HG03196 (cell line): ENCODE data around the gene ABI3BP.
A peak's percentile ranks its signal among the peaks of the same experiment; 100 is the strongest.
"Not testable (repeated sequence)": the region's sequence is repeated elsewhere in the genome, so short reads cannot be mapped to it uniquely, and the experiment has no call there.

Experiments used
- ATAC-seq: cut with Tn5 transposase; IDR thresholded peaks from one replicate; pipeline ENCODE4 v1.9.1; 2021; ENCODE audit not compliant: unreplicated experiment

The ABI3BP gene

DNA sequence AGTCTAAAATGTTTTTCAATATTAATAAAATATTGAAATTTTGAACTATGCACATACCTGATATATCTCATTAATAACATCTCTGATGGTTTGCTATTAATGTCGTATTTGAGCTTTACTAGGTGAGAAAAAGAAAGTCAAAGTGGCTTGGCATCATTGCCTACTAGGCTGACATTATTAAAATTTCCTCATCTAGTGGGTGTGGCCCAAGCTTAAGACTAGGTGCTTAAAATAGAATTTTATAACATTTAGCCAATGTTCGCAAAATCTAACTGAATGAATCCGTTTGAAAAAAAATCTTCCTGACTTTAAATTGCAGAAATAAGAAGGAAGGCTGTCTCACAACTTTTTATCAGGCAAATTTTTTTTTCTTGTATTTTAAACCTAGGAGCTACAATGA lies 46.1 kb downstream of the ABI3BP start:
- ATAC-seq = no peak

DNA sequence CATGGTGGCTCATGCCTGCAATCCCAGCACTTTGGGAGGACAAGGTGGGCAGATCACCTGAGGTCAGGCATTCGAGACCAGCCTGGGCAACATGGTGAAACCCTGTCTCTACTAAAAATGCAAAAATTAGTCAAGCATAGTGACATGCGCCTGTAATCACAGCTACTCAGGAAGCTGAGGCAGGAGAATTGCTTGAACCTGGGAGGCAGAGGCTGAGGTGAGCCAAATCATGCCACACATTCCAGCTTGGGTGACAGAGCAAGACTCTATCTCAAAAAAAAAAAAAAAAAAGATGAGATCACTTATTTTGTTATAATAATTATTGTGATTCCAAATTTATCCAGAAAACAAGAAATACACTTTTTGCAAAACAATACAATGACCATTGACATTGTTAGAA lies 47.1 kb downstream of the ABI3BP start:
- ATAC-seq = not testable (repeated sequence)

DNA sequence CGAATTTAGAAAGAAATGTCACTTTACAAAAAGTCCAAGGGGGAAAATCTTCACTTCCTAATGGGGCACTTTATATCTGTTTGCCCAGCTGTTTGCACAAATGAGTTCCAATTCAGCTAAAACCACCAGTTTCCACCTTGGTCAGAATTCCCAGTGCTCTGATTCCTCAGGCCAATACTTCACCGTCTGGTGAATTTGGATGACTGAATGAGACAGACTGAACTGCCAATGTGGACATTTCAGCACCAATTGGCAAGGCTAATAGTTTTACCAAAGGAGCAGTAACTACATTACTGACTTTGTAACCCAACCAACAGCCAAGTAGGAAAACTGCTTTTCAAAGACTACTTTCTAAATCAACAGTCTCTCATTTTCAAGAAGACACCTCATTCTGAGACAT lies 51.8 kb downstream of the ABI3BP start:
- no peak for ATAC-seq

DNA sequence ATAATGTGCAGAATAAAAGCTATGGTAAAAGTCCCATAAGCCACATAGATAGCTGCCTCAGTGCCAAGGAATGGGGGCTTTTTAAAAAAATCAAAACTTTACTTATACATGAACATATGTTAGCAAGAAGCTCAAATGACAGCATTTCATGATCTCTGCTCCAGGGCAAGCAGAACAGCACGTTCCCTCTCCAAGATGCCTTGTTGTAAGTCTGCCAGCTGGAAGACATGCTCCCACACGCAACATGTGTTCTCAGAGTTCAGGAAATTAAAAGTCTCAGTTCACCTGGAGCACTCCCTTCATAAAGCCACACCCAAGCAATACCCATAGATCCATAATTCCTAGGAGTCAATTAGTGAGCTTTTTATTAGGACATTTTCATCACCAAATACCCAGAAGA lies 52.2 kb downstream of the ABI3BP start:
- ATAC-seq = no peak

DNA sequence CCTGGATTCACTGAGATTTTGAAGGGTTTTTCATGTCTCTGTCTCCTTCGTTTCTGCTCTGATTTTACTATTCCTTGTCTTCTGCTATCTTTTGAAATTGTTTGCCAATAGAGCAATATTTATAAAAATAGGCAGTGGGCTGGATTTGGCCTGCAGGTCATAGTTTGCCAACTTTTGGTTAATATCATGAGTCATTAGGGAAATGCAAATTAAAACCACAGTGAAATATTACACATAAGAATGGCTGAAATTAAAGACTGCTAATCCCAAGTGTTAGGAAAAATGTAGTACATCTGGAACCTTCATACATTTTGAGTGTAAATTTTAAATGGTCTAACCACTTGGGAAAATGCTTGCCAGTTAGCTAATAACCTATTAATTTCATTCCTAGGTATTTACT lies 56.3 kb downstream of the ABI3BP start:
- ATAC-seq = no peak

DNA sequence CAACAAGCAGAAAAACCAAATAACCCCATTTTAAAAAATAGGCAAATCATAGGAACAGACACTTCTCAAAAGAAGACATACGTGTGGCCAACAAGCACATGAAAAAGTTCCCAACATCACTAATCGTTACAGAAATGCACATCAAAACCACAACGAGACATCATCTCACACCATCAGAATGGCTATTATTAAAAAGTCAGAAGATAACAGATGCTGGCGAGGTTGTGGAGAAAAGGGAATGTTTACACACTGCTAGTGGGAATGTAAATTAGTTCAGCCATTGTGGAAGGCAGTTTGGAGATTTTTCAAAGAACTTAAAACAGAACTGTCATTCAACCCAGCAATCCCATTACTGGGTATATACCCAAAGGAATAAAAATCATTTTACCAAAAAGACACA lies 60.7 kb downstream of the ABI3BP start:
- no peak for ATAC-seq

DNA sequence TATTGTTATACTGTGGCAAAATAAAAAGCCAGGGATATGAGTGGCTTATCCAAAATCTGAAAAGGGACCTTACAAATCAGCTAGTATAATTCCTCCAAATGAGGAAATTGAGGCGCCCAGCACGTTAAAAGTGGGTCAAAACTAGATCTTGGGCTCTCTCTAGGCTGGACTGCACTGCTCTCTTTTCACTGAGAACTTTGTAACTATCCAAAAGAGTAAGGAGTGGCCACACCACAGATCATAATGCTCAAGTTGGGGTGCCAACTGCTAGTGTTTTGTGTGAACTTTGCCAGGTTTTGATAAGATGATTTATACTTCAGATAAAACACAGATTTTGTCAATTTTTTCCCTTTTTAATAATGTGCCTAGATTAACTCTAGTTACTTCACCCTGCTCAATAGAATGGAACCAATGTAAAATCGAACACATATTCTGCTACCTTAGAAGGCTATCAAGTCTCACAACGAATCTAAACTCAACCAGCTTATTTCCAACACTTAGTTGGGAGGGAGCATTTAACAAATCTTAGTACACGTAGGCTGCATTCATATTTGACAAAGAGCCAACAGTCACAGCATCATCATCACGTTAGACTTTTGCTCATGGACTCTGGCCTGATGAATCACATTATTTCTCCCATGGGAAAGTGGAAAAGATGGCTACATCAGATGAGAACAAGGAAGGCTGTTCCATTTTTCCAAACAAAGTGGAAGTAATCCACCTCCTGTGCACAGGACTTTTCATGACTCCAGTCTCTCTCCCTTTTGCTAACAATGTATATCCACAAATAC lies 64.4 kb downstream of the ABI3BP start:
- ATAC-seq = no peak

DNA sequence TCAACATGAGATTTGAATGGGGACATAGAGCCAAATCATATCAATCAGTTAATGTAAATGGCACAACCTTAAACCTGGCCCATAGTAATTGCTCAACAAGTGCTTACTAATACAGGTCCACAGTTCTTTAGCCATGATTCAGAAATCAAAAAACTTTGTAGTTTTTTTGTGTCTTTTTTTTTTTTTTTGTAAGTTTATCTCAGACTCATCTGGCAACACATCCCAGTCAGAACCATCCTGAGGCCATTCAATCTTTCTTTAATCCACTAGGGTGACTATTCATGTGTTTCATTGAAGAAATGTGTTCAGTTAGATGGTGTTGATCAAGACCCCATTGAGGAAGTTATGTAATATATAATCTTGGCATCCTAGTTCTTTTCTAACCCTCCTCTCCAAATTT lies 65.4 kb downstream of the ABI3BP start:
- ATAC-seq = no peak

DNA sequence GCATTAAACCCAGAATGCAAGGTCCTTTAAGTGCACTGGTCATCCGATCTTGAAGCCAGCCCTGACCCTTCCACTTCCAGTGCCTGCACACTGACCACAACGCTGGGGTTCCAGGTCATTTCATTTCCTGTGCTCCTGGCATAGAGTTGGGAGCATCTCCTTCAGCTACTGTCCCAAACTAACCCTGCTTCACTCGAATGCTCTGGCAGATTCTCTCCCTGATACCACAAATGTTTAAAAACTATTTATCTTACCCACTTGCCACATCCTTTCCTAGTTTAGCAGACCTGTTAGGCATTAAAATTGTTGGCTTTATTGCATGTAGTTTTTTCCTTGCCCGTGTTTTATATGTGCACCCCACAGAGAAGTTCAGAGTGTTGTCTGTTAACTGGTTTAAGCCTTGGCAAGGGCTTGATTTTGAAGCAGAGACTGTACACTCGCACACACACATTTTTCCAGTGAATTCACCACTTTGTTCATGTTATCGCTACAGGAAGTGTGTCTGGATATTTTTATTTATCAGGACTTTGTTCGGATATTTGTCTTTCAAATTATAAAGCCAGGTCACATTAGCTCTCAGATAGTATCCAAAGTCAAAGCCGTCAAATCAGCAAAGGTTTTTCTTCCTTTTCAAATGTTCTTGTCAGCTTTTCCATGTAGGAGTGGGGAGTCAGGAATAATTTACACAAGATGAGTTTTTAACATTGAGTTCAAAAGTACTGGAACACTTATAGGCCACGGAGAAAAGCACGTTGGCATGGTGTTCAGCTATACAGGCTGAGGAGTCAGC lies 77.3 kb downstream of the ABI3BP start:
- no peak for ATAC-seq

DNA sequence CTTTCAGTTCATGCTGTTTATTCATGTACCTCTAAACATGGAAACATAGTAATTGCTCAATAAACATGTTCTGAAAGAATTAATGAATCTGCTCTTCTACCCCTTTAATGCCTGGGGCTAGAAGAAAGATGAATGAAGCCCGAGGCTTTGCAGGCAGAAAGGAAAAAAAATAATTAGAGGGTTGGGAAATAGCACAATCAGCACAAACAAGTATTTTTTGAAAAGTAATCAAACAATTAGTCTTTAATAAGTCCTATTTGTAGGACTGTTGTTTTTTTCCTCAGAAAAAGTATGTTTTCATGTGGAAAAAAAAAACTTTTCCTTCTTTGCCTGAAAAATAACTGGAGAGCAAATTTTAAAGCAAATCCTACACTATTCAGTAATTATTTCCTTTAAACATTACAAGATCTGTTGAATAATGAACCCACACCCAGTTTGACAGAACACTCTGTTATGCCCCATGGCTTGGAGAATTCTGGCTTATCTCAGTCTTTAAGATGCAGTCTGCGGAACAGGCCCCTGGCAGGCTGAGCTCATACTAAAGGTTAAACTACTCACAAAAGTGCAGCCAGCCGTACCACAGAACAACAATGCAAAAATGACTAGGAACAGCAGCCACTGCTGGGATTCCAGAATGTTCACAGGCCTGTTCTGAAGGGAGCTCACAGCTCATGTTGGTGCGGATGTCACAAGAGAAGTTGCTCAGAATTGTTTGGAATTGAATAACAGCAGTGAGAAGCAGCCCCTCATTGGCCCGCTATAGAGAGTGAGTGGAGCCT lies 79.2 kb downstream of the ABI3BP start:
- no peak for ATAC-seq

DNA sequence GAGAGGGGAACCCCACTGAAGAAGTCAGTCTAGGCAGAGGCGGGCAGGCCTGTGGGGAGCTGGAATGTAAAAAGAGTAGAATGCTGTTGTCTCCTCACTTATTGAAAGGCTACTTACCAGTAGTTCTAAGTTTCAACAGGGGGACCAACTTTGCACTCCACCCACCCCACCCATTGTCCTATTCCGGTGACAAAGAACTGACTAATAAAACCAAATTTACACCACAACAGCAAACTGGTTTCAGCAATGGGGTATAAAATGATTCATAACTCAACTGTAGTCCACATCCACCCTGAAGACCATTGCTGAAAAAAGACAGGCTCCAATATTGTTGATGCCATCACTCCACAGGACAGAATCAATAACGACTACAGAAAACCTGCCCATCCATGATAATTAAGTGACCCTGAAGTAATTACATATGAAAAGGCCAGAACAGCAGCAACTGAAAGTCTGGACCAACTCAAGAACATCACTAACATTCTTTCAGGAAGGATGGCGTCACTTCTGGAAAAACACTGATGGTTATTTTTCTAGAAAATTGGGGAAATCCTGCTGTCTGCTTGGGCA lies 80.2 kb downstream of the ABI3BP start:
- ATAC-seq = no peak

DNA sequence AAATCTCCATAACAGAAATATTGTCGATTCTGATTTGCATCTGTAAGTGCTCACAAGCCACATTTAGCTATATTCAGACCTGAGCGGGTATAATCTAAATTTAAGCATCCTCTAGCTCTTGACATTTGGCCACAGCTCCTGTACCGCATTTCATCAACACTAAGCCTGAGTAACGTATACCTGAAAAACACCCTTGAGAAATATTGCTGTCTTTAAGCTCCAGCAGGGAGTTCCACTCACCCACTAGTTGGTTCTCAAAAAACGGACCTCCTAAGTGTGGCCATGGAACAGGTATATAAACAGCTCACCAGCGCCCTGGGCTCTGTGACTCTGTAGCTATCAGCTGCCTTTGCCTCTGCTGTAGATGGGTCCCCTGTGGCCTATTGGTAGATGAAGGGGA lies 80.7 kb downstream of the ABI3BP start:
- ATAC-seq = no peak

DNA sequence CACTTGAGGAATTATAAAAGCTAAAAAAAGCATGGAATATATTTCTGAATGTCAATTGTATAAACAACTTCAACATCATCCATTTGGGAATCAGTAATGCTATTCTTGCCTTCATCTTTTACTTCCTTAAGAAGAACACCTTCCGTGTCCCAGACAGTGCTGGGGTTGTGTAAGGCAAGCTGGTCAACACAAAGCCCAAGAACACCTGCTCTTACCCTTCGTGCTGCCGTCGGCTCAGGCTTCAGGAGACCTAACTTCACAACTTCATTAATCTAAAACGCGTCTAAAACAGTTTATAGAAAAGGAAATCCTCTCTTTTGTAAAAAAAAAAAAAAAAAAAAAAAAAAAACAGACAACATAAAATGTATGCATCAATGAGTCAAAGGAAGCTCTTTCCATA lies 81.3 kb downstream of the ABI3BP start:
- ATAC-seq = no peak

DNA sequence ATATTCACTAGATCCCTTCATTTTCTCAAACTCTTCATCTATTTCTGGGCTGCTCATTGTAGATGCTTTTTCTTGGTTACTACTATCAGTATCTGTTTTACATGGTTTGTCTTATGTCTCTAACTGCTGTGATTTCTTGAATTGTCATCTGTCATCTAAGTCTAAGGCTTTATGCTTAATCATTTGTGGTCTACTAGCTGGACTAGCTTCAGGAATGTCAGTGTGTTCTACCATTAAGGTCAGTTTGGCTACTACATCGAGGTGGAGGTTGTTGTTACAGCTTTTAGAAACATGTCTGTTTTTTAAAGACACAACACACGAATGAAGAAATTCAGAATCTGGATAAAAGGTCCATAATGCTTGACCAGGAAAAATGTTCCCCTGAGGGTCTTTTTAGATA lies 82.2 kb downstream of the ABI3BP start:
- no peak for ATAC-seq

DNA sequence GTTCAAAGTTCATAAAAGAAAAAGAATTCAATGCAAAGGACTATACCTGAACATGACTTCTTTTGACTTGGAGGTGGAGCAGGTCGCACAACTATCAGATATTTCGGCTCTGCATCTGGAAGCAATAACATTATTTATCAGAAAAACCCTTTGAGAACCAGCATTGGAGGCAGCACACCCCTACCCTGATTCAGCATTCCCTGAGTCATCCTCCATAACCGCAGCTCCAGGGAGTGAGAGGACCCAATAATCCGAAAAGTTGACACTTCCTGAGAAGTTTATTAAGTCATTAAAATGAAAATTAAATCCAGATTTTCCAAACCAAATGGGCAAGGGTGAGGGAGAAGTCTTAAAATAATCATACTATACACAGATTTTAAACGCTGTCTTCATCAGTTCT lies 90.6 kb downstream of the ABI3BP start:
- ATAC-seq = no peak

DNA sequence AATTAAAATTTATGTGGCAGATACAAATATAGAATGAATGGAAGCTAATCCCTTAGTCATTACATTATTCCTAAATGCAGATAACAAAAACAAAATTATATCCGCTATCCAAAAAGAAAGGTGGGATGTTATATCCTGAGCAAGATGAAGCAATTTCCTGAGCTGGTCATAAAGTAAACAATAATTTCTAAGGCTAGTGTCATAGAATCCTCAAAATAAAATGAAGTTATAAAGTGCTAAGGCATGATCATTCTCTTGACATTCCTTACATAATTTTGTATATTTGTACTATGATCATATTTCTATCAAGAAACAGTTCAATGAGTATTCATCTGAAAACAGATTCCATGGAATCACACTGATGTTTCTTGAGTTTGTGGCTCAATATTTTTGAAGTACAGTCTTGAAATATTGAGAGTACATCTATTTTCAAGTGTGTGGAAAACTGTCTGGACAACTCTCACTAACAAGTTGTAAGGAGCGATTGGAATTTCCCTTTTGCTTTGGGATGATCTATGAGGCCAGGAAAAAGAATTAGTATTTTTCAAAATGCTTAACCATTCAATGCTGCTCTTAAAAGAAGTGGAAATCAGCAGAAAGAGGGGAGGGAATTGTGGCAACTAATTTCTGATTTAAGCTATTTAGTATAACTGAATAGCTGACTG lies 92.4 kb downstream of the ABI3BP start:
- no peak for ATAC-seq

DNA sequence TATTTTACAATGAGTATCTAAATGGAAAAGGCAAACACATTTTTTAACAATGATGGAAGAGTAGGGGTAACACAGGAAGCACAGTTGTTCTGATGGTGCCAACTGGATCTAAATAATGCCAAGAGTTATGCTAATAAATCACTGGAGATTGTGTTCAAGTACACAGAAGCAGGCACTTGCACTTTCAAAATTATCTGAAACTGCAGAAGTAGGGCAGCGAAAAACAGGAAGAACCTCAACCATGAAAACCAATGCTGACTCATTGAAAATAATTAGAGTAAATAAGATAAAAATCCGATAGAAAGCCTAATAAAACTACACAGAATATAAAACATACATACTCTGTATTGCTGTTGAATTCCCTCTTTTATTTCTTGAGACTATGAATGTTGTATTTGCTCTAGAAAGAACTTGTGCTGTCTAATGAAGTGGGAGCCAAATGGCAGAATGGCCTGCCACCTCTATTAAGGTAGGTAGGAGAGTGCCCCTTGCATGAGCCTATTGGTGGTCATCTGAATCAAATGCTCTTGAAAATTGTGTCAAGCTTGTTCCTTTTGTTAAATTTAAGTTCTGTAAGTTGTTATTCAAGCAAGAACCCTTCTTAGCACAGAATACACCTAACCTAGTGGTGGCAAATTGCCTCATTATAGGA lies 93.7 kb downstream of the ABI3BP start:
- peak; percentile 69 for ATAC-seq

DNA sequence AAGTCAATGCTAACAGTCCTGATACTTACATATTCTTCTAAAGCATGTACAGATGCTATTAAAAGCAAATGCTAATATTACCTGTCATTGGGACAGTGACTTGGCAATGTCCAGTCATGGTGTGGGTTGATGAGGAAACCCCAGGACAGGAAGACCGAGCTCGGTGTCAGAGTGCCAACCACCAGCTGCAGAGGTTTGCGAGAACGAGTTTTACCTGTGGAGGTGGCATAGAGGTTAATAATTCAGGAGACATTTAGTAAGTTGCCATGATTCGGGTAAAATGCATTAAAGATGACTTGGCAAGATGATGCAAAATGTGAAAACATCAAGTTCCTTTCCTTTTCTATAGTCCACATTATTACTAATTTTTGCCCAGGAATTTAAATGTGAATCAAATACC lies 94.5 kb downstream of the ABI3BP start:
- no peak for ATAC-seq

DNA sequence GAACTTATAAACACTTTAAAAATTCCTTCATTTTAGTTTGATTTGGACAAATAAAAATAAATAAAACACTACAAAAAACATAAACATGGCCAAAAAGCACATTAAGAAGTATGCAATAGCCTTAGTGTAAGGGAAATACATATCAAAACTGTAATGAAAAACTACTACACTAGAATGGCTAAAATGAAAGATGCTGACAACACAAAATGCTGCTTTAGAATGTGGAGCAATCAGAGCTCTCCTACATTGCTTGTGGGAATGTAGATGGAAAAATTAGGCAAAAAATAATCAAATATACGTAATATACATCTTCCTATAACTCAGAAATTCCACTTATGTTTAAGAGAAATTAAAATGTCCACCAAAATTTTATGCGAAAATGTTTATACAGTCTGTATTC lies 96.2 kb downstream of the ABI3BP start:
- ATAC-seq = no peak

DNA sequence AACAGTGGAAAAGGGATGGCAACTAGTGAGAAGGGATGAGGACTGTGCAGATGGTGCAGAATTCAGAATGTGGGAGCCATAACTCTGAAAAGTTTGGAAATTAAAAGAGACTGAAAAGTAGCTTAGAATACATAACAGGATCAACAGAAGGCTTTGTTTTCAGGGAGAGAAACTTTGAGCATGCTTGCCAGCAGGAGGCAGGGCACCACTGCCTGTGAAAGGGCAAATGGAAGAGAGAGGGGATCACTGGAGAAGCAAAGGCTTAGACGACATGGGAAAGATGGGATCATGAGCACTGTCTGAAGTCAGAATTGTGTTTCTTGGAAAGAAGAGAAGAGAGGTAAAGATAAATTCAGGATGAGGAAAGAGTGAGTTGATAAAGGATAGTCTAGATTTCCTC lies 99.6 kb downstream of the ABI3BP start:
- ATAC-seq = no peak
